Measurements from ENCODE around the gene ARL6IP1. TPM values are rescaled to one million over a fixed set of nuclear protein-coding genes. Genes with fewer than 3 reads are reported as not detected.

ARL6IP1 gene
- total and polyA plus RNA-seq, 2 of the 13 experiments (the other 11 are each of a cell fraction or from before 2014, with no cell fraction given): 263 to 373 TPM

DNA sequence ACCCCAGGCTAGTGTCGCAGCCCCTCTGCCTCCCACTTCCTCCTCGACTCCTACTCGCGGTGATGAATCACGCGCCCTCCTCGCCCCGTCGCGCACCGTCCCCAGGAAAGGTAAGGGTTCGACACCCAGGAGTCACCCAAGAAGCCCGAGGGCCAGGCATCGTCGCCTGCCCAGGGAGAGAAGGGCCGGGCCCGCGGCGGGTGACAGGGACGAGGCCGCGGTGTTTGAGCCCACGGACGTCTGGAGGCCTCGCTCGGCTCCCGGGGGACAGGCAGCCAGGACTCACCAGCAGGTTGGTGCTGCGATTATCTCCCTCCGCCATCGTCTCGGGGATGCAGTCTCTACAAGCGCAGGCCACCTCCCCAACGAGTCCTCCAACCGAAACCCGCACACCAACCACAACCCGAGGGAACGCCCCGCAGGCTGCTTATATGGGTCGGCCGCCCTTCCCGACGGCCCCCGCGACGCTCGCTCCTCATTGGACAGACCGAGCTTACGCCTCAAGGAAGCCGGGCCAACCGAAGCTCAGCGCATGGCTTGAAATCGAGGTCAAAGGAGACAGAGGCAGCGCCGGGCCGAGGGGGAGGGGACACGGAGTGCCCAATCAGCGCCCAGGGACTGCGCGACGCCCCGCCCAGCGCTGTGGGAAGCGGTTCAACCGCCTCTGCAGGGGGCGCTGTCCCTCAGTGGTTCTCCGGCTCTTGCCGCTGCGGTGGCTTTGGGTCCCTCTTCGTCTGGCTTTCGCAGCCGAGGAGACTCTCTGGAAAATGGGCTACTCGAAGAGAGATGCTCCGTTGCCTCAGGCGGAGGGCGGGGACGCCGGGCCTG is at the start of gene ARL6IP1 (continued):
- TF ChIP-seq, protein P1, sequence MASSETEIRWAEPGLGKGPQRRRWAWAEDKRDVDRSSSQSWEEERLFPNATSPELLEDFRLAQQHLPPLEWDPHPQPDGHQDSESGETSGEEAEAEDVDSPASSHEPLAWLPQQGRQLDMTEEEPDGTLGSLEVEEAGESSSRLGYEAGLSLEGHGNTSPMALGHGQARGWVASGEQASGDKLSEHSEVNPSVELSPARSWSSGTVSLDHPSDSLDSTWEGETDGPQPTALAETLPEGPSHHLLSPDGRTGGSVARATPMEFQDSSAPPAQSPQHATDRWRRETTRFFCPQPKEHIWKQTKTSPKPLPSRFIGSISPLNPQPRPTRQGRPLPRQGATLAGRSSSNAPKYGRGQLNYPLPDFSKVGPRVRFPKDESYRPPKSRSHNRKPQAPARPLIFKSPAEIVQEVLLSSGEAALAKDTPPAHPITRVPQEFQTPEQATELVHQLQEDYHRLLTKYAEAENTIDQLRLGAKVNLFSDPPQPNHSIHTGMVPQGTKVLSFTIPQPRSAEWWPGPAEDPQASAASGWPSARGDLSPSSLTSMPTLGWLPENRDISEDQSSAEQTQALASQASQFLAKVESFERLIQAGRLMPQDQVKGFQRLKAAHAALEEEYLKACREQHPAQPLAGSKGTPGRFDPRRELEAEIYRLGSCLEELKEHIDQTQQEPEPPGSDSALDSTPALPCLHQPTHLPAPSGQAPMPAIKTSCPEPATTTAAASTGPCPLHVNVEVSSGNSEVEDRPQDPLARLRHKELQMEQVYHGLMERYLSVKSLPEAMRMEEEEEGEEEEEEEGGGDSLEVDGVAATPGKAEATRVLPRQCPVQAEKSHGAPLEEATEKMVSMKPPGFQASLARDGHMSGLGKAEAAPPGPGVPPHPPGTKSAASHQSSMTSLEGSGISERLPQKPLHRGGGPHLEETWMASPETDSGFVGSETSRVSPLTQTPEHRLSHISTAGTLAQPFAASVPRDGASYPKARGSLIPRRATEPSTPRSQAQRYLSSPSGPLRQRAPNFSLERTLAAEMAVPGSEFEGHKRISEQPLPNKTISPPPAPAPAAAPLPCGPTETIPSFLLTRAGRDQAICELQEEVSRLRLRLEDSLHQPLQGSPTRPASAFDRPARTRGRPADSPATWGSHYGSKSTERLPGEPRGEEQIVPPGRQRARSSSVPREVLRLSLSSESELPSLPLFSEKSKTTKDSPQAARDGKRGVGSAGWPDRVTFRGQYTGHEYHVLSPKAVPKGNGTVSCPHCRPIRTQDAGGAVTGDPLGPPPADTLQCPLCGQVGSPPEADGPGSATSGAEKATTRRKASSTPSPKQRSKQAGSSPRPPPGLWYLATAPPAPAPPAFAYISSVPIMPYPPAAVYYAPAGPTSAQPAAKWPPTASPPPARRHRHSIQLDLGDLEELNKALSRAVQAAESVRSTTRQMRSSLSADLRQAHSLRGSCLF (CRISPR knock-in tag; IDR thresholded peaks at IDR 0.05; ENCODE audit: borderline replicate concordance): peak; percentile 43; the same call in 1 of the 2 replicates
- TF ChIP-seq, protein P2, sequence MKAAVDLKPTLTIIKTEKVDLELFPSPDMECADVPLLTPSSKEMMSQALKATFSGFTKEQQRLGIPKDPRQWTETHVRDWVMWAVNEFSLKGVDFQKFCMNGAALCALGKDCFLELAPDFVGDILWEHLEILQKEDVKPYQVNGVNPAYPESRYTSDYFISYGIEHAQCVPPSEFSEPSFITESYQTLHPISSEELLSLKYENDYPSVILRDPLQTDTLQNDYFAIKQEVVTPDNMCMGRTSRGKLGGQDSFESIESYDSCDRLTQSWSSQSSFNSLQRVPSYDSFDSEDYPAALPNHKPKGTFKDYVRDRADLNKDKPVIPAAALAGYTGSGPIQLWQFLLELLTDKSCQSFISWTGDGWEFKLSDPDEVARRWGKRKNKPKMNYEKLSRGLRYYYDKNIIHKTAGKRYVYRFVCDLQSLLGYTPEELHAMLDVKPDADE (CRISPR knock-in tag; IDR thresholded peaks at IDR 0.05): peak; percentile 96; the same call in 1 of the 2 replicates
- TF ChIP-seq TARDBP (CRISPR knock-in tag; IDR thresholded peaks at IDR 0.05) (peak; percentile 99), ZNF3 (CRISPR knock-in tag; IDR thresholded peaks at IDR 0.05) (peak; percentile 32; the same call in 1 of the 2 replicates), ZFY (CRISPR knock-in tag; IDR thresholded peaks at IDR 0.05) (peak; percentile 96), JDP2 (CRISPR knock-in tag; IDR thresholded peaks at IDR 0.05; ENCODE audit: borderline replicate concordance) (0 out of 2 replicates have a peak, but pooled peaks have one; percentile 90), PHF21A (CRISPR knock-in tag; IDR thresholded peaks at IDR 0.05) (peak; percentile 89; the same call in 1 of the 2 replicates), POLR2A (IDR thresholded peaks at IDR 0.05; ENCODE audit: insufficient read depth in 1 of 2, low read depth in 2 of 2, low read length in 2 of 2) (peak; percentile 100), NFIC (IDR thresholded peaks at IDR 0.05; ENCODE audit: low read length) (peak; percentile 49; the same call in 1 of the 2 replicates), ZNF788 (CRISPR knock-in tag; IDR thresholded peaks at IDR 0.05; ENCODE audit: borderline replicate concordance) (peak; percentile 98), RORA (CRISPR knock-in tag; IDR thresholded peaks at IDR 0.05) (no peak), NFKB2 (CRISPR knock-in tag; IDR thresholded peaks at IDR 0.05; ENCODE audit: borderline replicate concordance) (peak; percentile 97), ZNF136 (CRISPR knock-in tag; IDR thresholded peaks at IDR 0.05; ENCODE audit: low read depth) (peak; percentile 83), HNRNPH1 (optimal IDR thresholded peaks at IDR 0.05; ENCODE audit: low read depth, low read length) (peak; percentile 100), SMAD1 (CRISPR knock-in tag; IDR thresholded peaks at IDR 0.05; ENCODE audit: borderline replicate concordance, low read depth) (peak; percentile 99), KDM3A (CRISPR knock-in tag; IDR thresholded peaks at IDR 0.05; ENCODE audit: low read depth) (peak; percentile 99), SUZ12 (IDR thresholded peaks at IDR 0.05; ENCODE audit: low read depth, low read length) (peak; percentile 81)
- TF ChIP-seq, protein P3, sequence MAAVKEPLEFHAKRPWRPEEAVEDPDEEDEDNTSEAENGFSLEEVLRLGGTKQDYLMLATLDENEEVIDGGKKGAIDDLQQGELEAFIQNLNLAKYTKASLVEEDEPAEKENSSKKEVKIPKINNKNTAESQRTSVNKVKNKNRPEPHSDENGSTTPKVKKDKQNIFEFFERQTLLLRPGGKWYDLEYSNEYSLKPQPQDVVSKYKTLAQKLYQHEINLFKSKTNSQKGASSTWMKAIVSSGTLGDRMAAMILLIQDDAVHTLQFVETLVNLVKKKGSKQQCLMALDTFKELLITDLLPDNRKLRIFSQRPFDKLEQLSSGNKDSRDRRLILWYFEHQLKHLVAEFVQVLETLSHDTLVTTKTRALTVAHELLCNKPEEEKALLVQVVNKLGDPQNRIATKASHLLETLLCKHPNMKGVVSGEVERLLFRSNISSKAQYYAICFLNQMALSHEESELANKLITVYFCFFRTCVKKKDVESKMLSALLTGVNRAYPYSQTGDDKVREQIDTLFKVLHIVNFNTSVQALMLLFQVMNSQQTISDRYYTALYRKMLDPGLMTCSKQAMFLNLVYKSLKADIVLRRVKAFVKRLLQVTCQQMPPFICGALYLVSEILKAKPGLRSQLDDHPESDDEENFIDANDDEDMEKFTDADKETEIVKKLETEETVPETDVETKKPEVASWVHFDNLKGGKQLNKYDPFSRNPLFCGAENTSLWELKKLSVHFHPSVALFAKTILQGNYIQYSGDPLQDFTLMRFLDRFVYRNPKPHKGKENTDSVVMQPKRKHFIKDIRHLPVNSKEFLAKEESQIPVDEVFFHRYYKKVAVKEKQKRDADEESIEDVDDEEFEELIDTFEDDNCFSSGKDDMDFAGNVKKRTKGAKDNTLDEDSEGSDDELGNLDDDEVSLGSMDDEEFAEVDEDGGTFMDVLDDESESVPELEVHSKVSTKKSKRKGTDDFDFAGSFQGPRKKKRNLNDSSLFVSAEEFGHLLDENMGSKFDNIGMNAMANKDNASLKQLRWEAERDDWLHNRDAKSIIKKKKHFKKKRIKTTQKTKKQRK (IDR thresholded peaks at IDR 0.05; ENCODE audit: low read length): no peak
- TF ChIP-seq, protein P4, sequence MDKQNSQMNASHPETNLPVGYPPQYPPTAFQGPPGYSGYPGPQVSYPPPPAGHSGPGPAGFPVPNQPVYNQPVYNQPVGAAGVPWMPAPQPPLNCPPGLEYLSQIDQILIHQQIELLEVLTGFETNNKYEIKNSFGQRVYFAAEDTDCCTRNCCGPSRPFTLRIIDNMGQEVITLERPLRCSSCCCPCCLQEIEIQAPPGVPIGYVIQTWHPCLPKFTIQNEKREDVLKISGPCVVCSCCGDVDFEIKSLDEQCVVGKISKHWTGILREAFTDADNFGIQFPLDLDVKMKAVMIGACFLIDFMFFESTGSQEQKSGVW (CRISPR knock-in tag; IDR thresholded peaks at IDR 0.05; ENCODE audit: borderline replicate concordance): peak; percentile 25; the same call in 1 of the 2 replicates
